Stimulated activated CD8-positive, alpha-beta memory T cell treated with anti-CD3 and anti-CD28 coated beads, Interleukin-12 subunit alpha, Interleukin-12 subunit beta, amount 100 ng/mL, for 4 hours (primary cell): ENCODE data around the gene CCDC201.
A peak's percentile ranks its signal among the peaks of the same experiment; 100 is the strongest.

ENCODE experiments used
- DNase-seq: peaks from one replicate; pipeline ENCODE4 v3.0.0-alpha.2; 2020; ENCODE audit warnings: low read depth

CCDC201 gene

GRCh38 chr7:45873035-45873354 lies at the start of gene CCDC201:
Gene CCDC201, minus strand, starts transcription at chr7:45873082. Its CDS starts 75 bp downstream, at chr7:45873007.
- DNase-seq, result no peak

GRCh38 chr7:45921699-45922519 lies 49.0 kb upstream of the CCDC201 start:
- no peak for DNase-seq

GRCh38 chr7:45921381-45921698 lies 48.5 kb upstream of the CCDC201 start:
- no peak for DNase-seq

GRCh38 chr7:45920502-45921380 lies 47.9 kb upstream of the CCDC201 start, which contains the start of gene IGFBP3:
Gene IGFBP3, minus strand, starts transcription at chr7:45921272. Its CDS starts 132 bp downstream, at chr7:45921140.
- no peak for DNase-seq

GRCh38 chr7:45919993-45920459 lies 47.1 kb upstream of the CCDC201 start:
- DNase-seq, result no peak

- DNase-seq, result no peak
These were observed 46.4 kb upstream of the CCDC201 start for GRCh38 chr7:45919231-45919784.

GRCh38 chr7:45918556-45918955 lies 45.7 kb upstream of the CCDC201 start:
- no peak for DNase-seq

GRCh38 chr7:45917658-45918057 lies 44.8 kb upstream of the CCDC201 start:
- peak; percentile 34 for DNase-seq

- DNase-seq, result no peak
These were observed 44.2 kb upstream of the CCDC201 start for GRCh38 chr7:45917064-45917463.

GRCh38 chr7:45915606-45916005 lies 42.7 kb upstream of the CCDC201 start:
- DNase-seq, result no peak

- DNase-seq, result no peak
These were observed 42.0 kb upstream of the CCDC201 start for GRCh38 chr7:45914911-45915310.

GRCh38 chr7:45912972-45913371 lies 40.1 kb upstream of the CCDC201 start:
- DNase-seq, result no peak

- no peak for DNase-seq
These were observed 38.4 kb upstream of the CCDC201 start for GRCh38 chr7:45911311-45911710.

- DNase-seq, result no peak
These were observed 38.0 kb upstream of the CCDC201 start for GRCh38 chr7:45910855-45911254.

- no peak for DNase-seq
These were observed 36.7 kb upstream of the CCDC201 start for GRCh38 chr7:45909561-45909960.

- DNase-seq, result no peak
These were observed 29.9 kb upstream of the CCDC201 start for GRCh38 chr7:45902820-45903219.

- no peak for DNase-seq
These were observed 28.7 kb upstream of the CCDC201 start for GRCh38 chr7:45901566-45901965.

- DNase-seq, result no peak
These were observed 25.3 kb upstream of the CCDC201 start for GRCh38 chr7:45898222-45898621.

GRCh38 chr7:45897042-45897690 lies 24.3 kb upstream of the CCDC201 start:
- no peak for DNase-seq

GRCh38 chr7:45894665-45895062 lies 21.8 kb upstream of the CCDC201 start:
- no peak for DNase-seq

GRCh38 chr7:45893996-45894664 lies 21.2 kb upstream of the CCDC201 start:
- DNase-seq, result no peak
